Activated T-helper 2 cell treated with anti-CD3 and anti-CD28 coated beads, Interferon-gamma antibody, Interleukin-2, Interleukin-4, amounts not matched to agents 10 μg/mL and 5 μg/mL and 100 μg/mL, durations not matched to agents 14 hours and 24 hours and 36 hours (primary cell): ENCODE measurements around the gene TBX15. TPM values are rescaled to one million over a fixed set of nuclear protein-coding genes. Genes with fewer than 3 reads are reported as not detected.

ENCODE experiments used
- DNase-seq: peaks from one replicate; pipeline ENCODE4 v3.0.0; 2021; ENCODE audit warnings: low spot score
- H3K27ac Mint-ChIP-seq: one replicate; pipeline ENCODE4 v1.8.0; 2021; ENCODE audit warnings: mixed read lengths
- H3K27me3 Mint-ChIP-seq: one replicate; pipeline ENCODE4 v1.8.0; 2021; ENCODE audit warnings: low read depth, mixed read lengths
- H3K36me3 Mint-ChIP-seq: one replicate; pipeline ENCODE4 v1.8.0; 2021; ENCODE audit warnings: low read depth, mixed read lengths
- H3K4me1 Mint-ChIP-seq: one replicate; pipeline ENCODE4 v1.8.0; 2021; ENCODE audit warnings: low read depth, mixed read lengths
- H3K4me3 Mint-ChIP-seq: one replicate; pipeline ENCODE4 v1.8.0; 2021; ENCODE audit warnings: low read depth, mild to moderate bottlenecking, moderate library complexity, mixed read lengths
- H3K9me3 Mint-ChIP-seq: one replicate; pipeline ENCODE4 v1.8.0; 2021; ENCODE audit warnings: mixed read lengths
- intact Hi-C: fragments of 100-400 bp; cut with micrococcal nuclease; formaldehyde crosslinking; loops from one replicate; pipeline ENCODE4 v1.15.1; 2023
- total RNA-seq: library from RNA; stranded (reverse); gene quantifications from 2 replicates; pipeline ENCODE4 v1.2.3, GENCODE V29; 2022

The TBX15 gene
- total RNA-seq, 1 donor from 2014 or later, result not detected

DNA sequence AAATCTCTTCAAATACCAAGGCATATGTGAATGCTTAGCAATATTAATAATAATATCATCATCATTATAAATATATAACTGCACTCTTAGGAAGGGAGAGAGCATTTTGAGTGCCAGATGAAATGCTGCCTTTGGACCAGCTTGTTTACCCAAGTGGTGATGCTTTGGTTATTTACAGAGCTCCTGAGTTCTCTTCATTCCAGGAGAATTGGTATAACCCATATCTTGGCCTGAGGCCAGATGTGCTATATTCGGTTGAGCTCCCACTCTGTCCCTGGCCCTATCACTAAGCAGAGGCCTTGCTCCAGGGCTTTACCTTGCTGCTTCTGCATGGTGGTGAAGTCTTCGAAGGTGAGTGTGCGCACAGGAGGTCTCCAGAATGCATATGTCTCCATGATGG is 89.4 kb downstream of the TBX15 start:
- Mint-ChIP-seq H3K36me3 (no peaks in the 10 kb centered on the region), H3K27ac (no peak overlapping the region), H3K4me1 (no peaks in the 10 kb centered on the region), H3K9me3 (no peaks in the 10 kb centered on the region), H3K4me3 (no peak overlapping the region), H3K27me3 (no peaks in the 10 kb centered on the region)
- no peak for DNase-seq
- intact Hi-C loops, result no loop called here

- intact Hi-C loops, result no loop called here
- no peak overlapping the region for H3K27ac Mint-ChIP-seq
- DNase-seq, result no peak
- H3K36me3 Mint-ChIP-seq, result no peaks in the 10 kb centered on the region
- no peaks in the 10 kb centered on the region for H3K4me1 Mint-ChIP-seq
- H3K27me3 Mint-ChIP-seq, result no peaks in the 10 kb centered on the region
- no peaks in the 10 kb centered on the region for H3K9me3 Mint-ChIP-seq
- H3K4me3 Mint-ChIP-seq, result no peak overlapping the region
Observed at GRCh38 chr1:118896416-118896815, 91.7 kb downstream of the TBX15 start.

DNA sequence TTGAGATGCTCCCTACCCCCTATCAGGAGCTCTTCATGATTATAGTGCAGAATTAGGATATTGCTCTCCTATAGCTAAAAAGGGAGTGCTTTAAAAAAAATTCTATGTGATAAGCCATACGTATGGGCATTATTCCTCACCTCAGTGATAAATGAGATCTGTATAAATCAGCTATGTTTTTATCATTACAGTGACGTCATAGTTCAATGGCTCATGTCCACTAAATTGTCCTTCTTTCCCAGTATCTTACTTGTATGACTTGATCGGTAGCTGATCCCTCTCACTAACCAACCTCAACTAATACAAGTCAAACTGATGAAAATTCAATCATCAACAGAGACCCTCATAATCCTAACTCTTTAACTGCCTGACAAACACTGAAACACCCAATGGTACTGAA is 93.3 kb downstream of the TBX15 start:
- no peaks in the 10 kb centered on the region for H3K4me1 Mint-ChIP-seq
- H3K4me3 Mint-ChIP-seq, result no peak overlapping the region
- H3K27me3 Mint-ChIP-seq, result no peaks in the 10 kb centered on the region
- H3K36me3 Mint-ChIP-seq, result no peaks in the 10 kb centered on the region
- DNase-seq, result no peak
- no peak overlapping the region for H3K27ac Mint-ChIP-seq
- intact Hi-C loops, result no loop called here
- H3K9me3 Mint-ChIP-seq, result no peaks in the 10 kb centered on the region

- Mint-ChIP-seq H3K4me3 (no peak overlapping the region), H3K4me1 (no peaks in the 10 kb centered on the region), H3K27me3 (no peaks in the 10 kb centered on the region), H3K9me3 (no peaks in the 10 kb centered on the region), H3K27ac (no peak overlapping the region), H3K36me3 (no peaks in the 10 kb centered on the region)
- DNase-seq, result no peak
- intact Hi-C loops, result no loop called here
Observed at GRCh38 chr1:118890851-118891384, 97.2 kb downstream of the TBX15 start.

DNA sequence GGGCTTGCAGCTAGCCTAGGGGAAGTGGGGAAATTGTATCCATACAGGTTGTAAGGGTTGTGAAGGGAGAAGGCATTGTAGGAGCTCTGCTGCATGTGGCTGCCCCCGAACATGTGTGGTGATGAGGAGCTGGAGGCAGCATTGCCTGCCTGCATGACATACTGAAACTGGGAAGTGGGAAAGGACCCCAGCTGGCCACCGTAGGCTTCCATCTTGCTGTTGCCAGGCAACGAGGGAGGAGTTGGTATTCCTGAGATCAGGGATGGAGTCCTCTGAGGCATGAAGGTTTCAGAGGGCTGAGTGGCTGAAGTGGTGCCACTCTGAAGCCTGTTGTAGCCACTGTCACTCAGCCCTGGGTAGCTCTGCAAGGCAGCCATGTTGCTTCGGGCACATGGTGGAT is 103.2 kb downstream of the TBX15 start:
- H3K36me3 Mint-ChIP-seq, result no peaks in the 10 kb centered on the region
- DNase-seq, result no peak
- no peak overlapping the region for H3K4me3 Mint-ChIP-seq
- no peak overlapping the region for H3K27ac Mint-ChIP-seq
- H3K27me3 Mint-ChIP-seq, result no peaks in the 10 kb centered on the region
- H3K9me3 Mint-ChIP-seq, result no peaks in the 10 kb centered on the region
- intact Hi-C loops, result no loop called here
- H3K4me1 Mint-ChIP-seq, result no peaks in the 10 kb centered on the region

DNA sequence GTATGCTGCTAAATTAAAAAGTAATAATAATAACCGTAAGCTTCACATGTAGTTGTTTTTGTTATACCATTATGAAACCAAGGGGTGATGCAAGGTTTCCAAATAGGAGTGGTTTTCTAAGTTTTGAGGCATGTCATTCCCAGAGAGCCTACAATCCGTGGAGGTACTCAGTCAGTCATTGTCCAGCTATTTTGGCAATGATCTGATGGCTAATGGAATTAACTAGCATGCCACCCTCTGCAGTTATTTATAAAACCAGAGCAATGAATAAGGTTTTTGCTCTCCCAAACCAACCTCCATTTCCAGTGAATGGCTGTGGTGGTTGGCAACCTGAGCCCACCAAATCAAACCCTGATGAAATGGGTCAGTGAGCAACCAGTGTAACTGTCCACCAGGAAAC is 106.4 kb downstream of the TBX15 start:
- Mint-ChIP-seq H3K27me3 (no peaks in the 10 kb centered on the region), H3K4me1 (no peaks in the 10 kb centered on the region), H3K27ac (no peak overlapping the region), H3K9me3 (no peaks in the 10 kb centered on the region), H3K36me3 (no peaks in the 10 kb centered on the region), H3K4me3 (no peak overlapping the region)
- intact Hi-C loops, result no loop called here
- no peak for DNase-seq

GRCh38 chr1:118878661-118879060 is 109.5 kb downstream of the TBX15 start:
- intact Hi-C loops, result no loop called here
- no peak for DNase-seq
- H3K36me3 Mint-ChIP-seq, result no peaks in the 10 kb centered on the region
- H3K9me3 Mint-ChIP-seq, result no peaks in the 10 kb centered on the region
- no peak overlapping the region for H3K4me3 Mint-ChIP-seq
- H3K27ac Mint-ChIP-seq, result no peak overlapping the region
- no peaks in the 10 kb centered on the region for H3K4me1 Mint-ChIP-seq
- no peaks in the 10 kb centered on the region for H3K27me3 Mint-ChIP-seq

DNA sequence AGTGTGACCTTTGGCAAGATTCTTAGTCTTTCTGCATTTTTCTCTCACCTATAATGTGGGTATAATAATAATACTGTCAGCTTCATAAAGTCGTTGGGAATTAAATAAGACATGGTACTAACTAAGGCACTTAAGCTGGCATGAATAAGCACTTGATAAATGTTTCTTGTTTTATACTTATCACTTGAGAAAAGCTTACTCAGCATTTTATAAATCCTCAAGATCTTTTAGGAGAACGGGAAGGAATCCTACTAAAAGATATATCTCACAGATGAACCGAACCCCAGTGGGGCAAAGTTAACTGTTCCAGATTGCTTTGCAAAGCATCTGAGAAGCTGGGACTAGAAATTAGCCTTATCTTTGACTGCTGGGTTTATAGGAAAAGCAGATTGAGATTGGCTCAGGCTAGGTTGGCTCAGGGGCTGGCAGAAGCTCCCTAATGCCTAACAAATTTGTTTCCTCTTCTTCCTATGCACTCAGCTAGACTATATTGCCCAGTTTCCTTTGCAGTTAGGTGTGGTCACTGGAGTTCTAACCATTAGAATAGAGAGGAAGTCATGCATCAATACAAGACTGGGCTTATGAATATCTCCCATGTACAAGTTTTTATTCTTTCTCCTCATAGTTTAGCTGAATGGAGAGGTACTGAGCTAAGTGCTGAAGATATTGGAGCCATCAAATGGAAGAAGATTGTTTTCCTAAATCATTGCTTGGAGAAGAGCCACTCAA is 110.3 kb downstream of the TBX15 start:
- H3K4me1 Mint-ChIP-seq, result no peaks in the 10 kb centered on the region
- intact Hi-C loops, result no loop called here
- no peaks in the 10 kb centered on the region for H3K9me3 Mint-ChIP-seq
- no peak overlapping the region for H3K27ac Mint-ChIP-seq
- H3K36me3 Mint-ChIP-seq, result no peaks in the 10 kb centered on the region
- DNase-seq, result no peak
- no peak overlapping the region for H3K4me3 Mint-ChIP-seq
- H3K27me3 Mint-ChIP-seq, result no peaks in the 10 kb centered on the region

DNA sequence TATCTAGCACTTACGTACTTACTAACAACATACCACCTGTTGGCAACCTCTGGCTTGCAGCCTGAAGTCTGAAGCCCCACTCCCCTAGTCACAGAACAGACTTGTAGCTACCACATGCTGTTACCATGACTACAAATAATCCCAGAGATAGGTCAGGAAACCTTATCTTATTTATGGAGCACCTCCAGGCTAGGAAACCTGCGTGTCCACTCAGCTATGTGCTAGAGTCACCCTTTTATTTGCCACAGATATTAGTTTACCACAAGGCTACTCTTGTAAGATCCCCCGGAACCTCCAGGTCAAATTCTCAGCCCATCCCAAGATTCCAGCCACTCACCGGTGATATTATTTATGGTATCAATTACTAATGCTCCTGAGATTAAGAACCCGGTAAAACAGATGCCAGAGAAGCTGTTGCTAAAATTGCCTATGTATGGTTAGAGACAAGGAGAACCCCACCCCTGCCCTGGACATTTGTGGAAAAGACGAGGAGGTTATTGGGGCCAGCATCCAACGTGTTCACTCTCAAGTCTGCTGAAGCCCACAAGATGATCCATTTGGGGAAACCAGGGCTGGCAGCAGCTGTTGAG is 116.5 kb downstream of the TBX15 start:
- Mint-ChIP-seq H3K9me3 (no peaks in the 10 kb centered on the region), H3K27ac (no peak overlapping the region), H3K4me1 (no peaks in the 10 kb centered on the region), H3K27me3 (no peaks in the 10 kb centered on the region), H3K4me3 (no peak overlapping the region), H3K36me3 (no peaks in the 10 kb centered on the region)
- no peak for DNase-seq
- intact Hi-C loops, result no loop called here

GRCh38 chr1:118868387-118868786 is 119.8 kb downstream of the TBX15 start:
- intact Hi-C loops, result no loop called here
- no peaks in the 10 kb centered on the region for H3K4me1 Mint-ChIP-seq
- H3K27me3 Mint-ChIP-seq, result no peaks in the 10 kb centered on the region
- no peak overlapping the region for H3K4me3 Mint-ChIP-seq
- no peak for DNase-seq
- H3K27ac Mint-ChIP-seq, result no peak overlapping the region
- H3K9me3 Mint-ChIP-seq, result peaks cover 5% of the 10 kb centered on the region
- no peaks in the 10 kb centered on the region for H3K36me3 Mint-ChIP-seq

DNA sequence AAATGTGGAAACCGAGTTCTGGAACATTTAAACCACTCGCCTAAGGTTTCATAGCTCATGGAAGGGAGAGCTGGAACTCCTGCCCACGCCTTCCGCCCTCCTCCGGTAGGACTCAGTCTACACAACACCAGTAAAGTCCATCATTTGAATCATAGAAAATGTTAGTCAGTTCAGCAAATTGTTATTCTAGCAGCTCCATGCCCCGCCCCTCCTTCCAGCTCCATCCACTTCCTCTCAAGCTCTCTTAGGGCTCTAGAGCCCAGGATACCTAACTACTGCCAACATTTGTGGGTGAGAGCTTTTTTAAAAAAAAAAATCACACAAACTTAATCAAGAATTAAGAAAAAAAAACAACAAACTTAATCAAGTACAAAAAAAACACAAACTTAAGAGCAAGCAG is 121.8 kb downstream of the TBX15 start:
- Mint-ChIP-seq H3K27ac (no peak overlapping the region), H3K9me3 (peaks cover 5% of the 10 kb centered on the region), H3K36me3 (no peaks in the 10 kb centered on the region), H3K4me1 (no peaks in the 10 kb centered on the region), H3K4me3 (no peak overlapping the region), H3K27me3 (no peaks in the 10 kb centered on the region)
- no peak for DNase-seq
- intact Hi-C loops, result no loop called here

GRCh38 chr1:118863688-118864087 is 124.5 kb downstream of the TBX15 start:
- no peak overlapping the region for H3K4me3 Mint-ChIP-seq

DNA sequence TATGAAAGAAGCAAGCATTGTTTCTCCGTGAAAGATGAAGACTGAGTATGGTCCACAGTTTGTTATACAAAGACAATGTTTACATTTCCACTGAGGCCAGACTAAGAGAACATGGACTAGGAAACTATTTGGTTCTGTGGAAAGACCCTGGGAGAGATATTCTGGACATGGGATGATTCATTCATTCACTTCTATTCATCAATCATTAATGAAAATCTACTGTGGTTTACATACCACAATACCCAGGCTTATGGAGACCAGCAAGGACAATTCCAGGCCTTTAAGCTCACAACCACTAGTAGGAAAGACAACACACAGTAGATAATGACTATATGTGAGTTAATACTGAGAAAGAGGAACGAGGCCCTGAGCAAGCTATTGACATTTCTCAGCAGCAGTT is 125.4 kb downstream of the TBX15 start:
- DNase-seq, result no peak
- H3K36me3 Mint-ChIP-seq, result no peaks in the 10 kb centered on the region
- H3K27me3 Mint-ChIP-seq, result no peaks in the 10 kb centered on the region
- H3K9me3 Mint-ChIP-seq, result peaks cover 5% of the 10 kb centered on the region
- no peak overlapping the region for H3K4me3 Mint-ChIP-seq
- no peak overlapping the region for H3K27ac Mint-ChIP-seq
- no peaks in the 10 kb centered on the region for H3K4me1 Mint-ChIP-seq
- intact Hi-C loops, result no loop called here

More at GRCh38 chr1:118863688-118864087, 124.5 kb downstream of the TBX15 start:
- Mint-ChIP-seq H3K4me1 (no peaks in the 10 kb centered on the region), H3K9me3 (peaks cover 5% of the 10 kb centered on the region), H3K27ac (no peak overlapping the region), H3K27me3 (no peaks in the 10 kb centered on the region), H3K36me3 (no peaks in the 10 kb centered on the region)
- DNase-seq, result no peak
- intact Hi-C loops, result no loop called here
